Upper lobe of left lung (tissue), 6 donors: ENCODE data around the gene BMP4. TPM values are rescaled to one million over a fixed set of nuclear protein-coding genes. Genes with fewer than 3 reads are reported as not detected.
A peak's percentile ranks its signal among the peaks of the same experiment; 100 is the strongest.

Source experiments
- ATAC-seq, 2 donors: fragments of 200-7000 bp; cut with Tn5 transposase; one replicate each; pipeline ENCODE4 v1.9.1; 2022; ENCODE audit warnings: mild to moderate bottlenecking in 2 of 2, moderate library complexity in 2 of 2; ENCODE audit not compliant: low FRiP score in 2 of 2
- DNase-seq, 2 donors: peaks; one replicate each; pipeline ENCODE4 v3.0.0-alpha.2; 2019 to 2020
- H3K27ac ChIP-seq, 4 donors: fragments of 200-600 bp; sonication (generic); one replicate each; pipeline ENCODE4 v1.5.1; 2016 to 2019
- H3K27me3 ChIP-seq, 4 donors: fragments of 200-600 bp; sonication (generic); one replicate each; pipeline ENCODE4 v1.5.1; 2017 to 2019
- H3K36me3 ChIP-seq, 4 donors: fragments of 200-600 bp; sonication (generic); one replicate each; pipeline ENCODE4 v1.5.1; 2016 to 2019
- H3K4me1 ChIP-seq, 4 donors: fragments of 200-600 bp; sonication (generic); one replicate each; pipeline ENCODE4 v1.5.1; 2018 to 2019
- H3K4me3 ChIP-seq, 4 donors: fragments of 200-600 bp; sonication (generic); one replicate each; pipeline ENCODE4 v1.5.1; 2017 to 2019; ENCODE audit warnings: mild to moderate bottlenecking in 2 of 4, moderate library complexity in 1 of 4
- H3K9me3 ChIP-seq, 4 donors: fragments of 200-600 bp; sonication (generic); one replicate each; pipeline ENCODE4 v1.5.1; 2018 to 2019
- CTCF ChIP-seq, 6 experiments: fragments of 450-650 bp in 4 of 6; fragments of 200-600 bp in 2 of 6; sonication (generic) in 2 of 6; IDR thresholded peaks; one replicate each; pipeline ENCODE4 v1.5.1; 2016 to 2019; ENCODE audit warnings: antibody characterized with exemption in 6 of 6
- EP300 ChIP-seq, 4 donors: sonication (generic); formaldehyde crosslinking; IDR thresholded peaks; one replicate each; pipeline ENCODE4 v1.5.1; 2017; ENCODE audit warnings: antibody characterized with exemption in 4 of 4, control low read depth in 2 of 4
- POLR2A ChIP-seq, 4 donors: fragments of 450-650 bp; IDR thresholded peaks; one replicate each; pipeline ENCODE4 v1.5.1; 2016 to 2017; ENCODE audit warnings: antibody characterized with exemption in 4 of 4, mild to moderate bottlenecking in 2 of 4
- POLR2AphosphoS5 ChIP-seq, 2 donors: sonication (generic); formaldehyde crosslinking; IDR thresholded peaks; one replicate each; pipeline ENCODE4 v1.5.1; 2017; ENCODE audit warnings: antibody characterized with exemption in 2 of 2
- WGBS, 2 donors: methylation state at CpG; one replicate each; pipeline ENCODE4 v1.1.5; 2017 to 2018; 5-methylcytosine and 5-hydroxymethylcytosine counted together
- total RNA-seq, 6 donors: library from RNA; depleted of rRNA in 4 of 6; stranded (reverse); fragments of >200 nt in 4 of 6; gene quantifications; one replicate each; pipeline versions ENCODE4 v1.1.0 to v1.2.1, GENCODE V29; 2016 to 2021
- donor health status: DM: no; HTN: no; CAD: no; lungs with moderate emphysema.
- donor health status: DM: no; HTN: yes; CAD: no; lungs with severe emphysema.

The BMP4 gene
- total RNA-seq, 6 donors from 2014 or later = 5.3 to 19.9 (median 11.3) TPM

GRCh38 chr14:53967606-53968005, 11.0 kb upstream of the BMP4 start:
- no peak overlapping the region for H3K4me3 ChIP-seq
- no peak for TF ChIP-seq POLR2AphosphoS5 (IDR thresholded peaks at IDR 0.05)
- no peak for TF ChIP-seq POLR2A (IDR thresholded peaks at IDR 0.05)
- no peak for TF ChIP-seq CTCF (IDR thresholded peaks at IDR 0.05)
- no peak overlapping the region for H3K27ac ChIP-seq
- no peaks in the 10 kb centered on the region for H3K36me3 ChIP-seq
- ATAC-seq (no peak), DNase-seq (no peak)
- 71 to 79% methylated on average over 2 of the region's 2 CpGs for WGBS, 2 donors
- H3K9me3 ChIP-seq = no peaks in the 10 kb centered on the region
- H3K4me1 ChIP-seq = peaks cover 5 to 12% (median 9%) of the 10 kb centered on the region in 4 donors
- H3K27me3 ChIP-seq = no peaks in the 10 kb centered on the region

- DNase-seq (no peak), ATAC-seq (no peak)
- no peaks in the 10 kb centered on the region for H3K27me3 ChIP-seq
- TF ChIP-seq EP300 (IDR thresholded peaks at IDR 0.05) (no peak), POLR2A (IDR thresholded peaks at IDR 0.05) (no peak), POLR2AphosphoS5 (IDR thresholded peaks at IDR 0.05) (no peak), CTCF (IDR thresholded peaks at IDR 0.05) (no peak)
- H3K9me3 ChIP-seq = no peaks in the 10 kb centered on the region
- WGBS, 2 donors = 74 to 92% methylated on average over 4 of the region's 4 CpGs
- H3K4me1 ChIP-seq = peaks cover 5 to 12% (median 9%) of the 10 kb centered on the region in 4 donors
- no peak overlapping the region for H3K27ac ChIP-seq
- H3K4me3 ChIP-seq = no peak overlapping the region
- H3K36me3 ChIP-seq = no peaks in the 10 kb centered on the region
Observed at GRCh38 chr14:53964249-53964648, 7.6 kb upstream of the BMP4 start.

- no peaks in the 10 kb centered on the region for H3K27me3 ChIP-seq
- H3K27ac ChIP-seq = no peak overlapping the region
- peak; percentile 72 to 84 for DNase-seq
- H3K36me3 ChIP-seq = no peaks in the 10 kb centered on the region
- WGBS, 2 donors = 10 to 24% methylated on average over 23 to 54 of the region's 55 CpGs
- H3K4me1 ChIP-seq = peaks cover 5 to 12% (median 9%) of the 10 kb centered on the region in 4 donors
- peak; percentile 82 to 85 for ATAC-seq
- peak overlapping the region in 3 of 4 donors; percentile 34 to 44 (median 44) for H3K4me3 ChIP-seq
- no peak for TF ChIP-seq POLR2AphosphoS5 (IDR thresholded peaks at IDR 0.05)
- TF ChIP-seq CTCF (IDR thresholded peaks at IDR 0.05) = peak; percentile 20 to 75 (median 46)
- no peak for TF ChIP-seq EP300 (IDR thresholded peaks at IDR 0.05)
- no peak for TF ChIP-seq POLR2A (IDR thresholded peaks at IDR 0.05)
- H3K9me3 ChIP-seq = no peaks in the 10 kb centered on the region
Observed at GRCh38 chr14:53963320-53964227, 6.9 kb upstream of the BMP4 start.

- 45 to 50% methylated on average over 6 of the region's 6 CpGs for WGBS, 2 donors
- Histone ChIP-seq H3K4me3 (peak overlapping the region in 3 of 4 donors; percentile 34 to 44 (median 44)), H3K27ac (no peak overlapping the region), H3K4me1 (peaks cover 5 to 12% (median 9%) of the 10 kb centered on the region in 4 donors), H3K36me3 (no peaks in the 10 kb centered on the region), H3K9me3 (no peaks in the 10 kb centered on the region), H3K27me3 (no peaks in the 10 kb centered on the region)
- no peak for TF ChIP-seq POLR2AphosphoS5 (IDR thresholded peaks at IDR 0.05)
- no peak for TF ChIP-seq POLR2A (IDR thresholded peaks at IDR 0.05)
- TF ChIP-seq EP300 (IDR thresholded peaks at IDR 0.05) = no peak
- TF ChIP-seq CTCF (IDR thresholded peaks at IDR 0.05) = no peak
- peak; percentile 6 to 37 for ATAC-seq
- DNase-seq = peak in 1 of 2 donors; percentile 37
Observed at GRCh38 chr14:53962953-53963319, 6.3 kb upstream of the BMP4 start.
